Activated CD4-positive, alpha-beta T cell treated with anti-CD3 and anti-CD28 coated beads for 48 hours (primary cell): ENCODE measurements around the gene NOVA2.
A peak's percentile ranks its signal among the peaks of the same experiment; 100 is the strongest.

ENCODE experiments used
- DNase-seq: peaks from one replicate; pipeline ENCODE4 v3.0.0-alpha.2; 2020

The NOVA2 gene

GRCh38 chr19:45973553-45974338, at the start of gene NOVA2:
TSS of gene NOVA2 (minus strand) at chr19:45973865. CDS start at chr19:45973351, 514 bp downstream.
- DNase-seq, result peak; percentile 77

- DNase-seq, result no peak
Observed at GRCh38 chr19:46023311-46023779, 49.7 kb upstream of the NOVA2 start.

- DNase-seq, result no peak
Observed at GRCh38 chr19:46022431-46023310, 49.0 kb upstream of the NOVA2 start, which contains the start of gene PGLYRP1. TSS of gene PGLYRP1 (minus strand) at chr19:46023053. CDS start at chr19:46023021, 32 bp downstream.

GRCh38 chr19:46022061-46022430, 48.4 kb upstream of the NOVA2 start:
- DNase-seq, result no peak

GRCh38 chr19:46021531-46022041, 47.9 kb upstream of the NOVA2 start:
- no peak for DNase-seq

GRCh38 chr19:46020819-46021125, 47.1 kb upstream of the NOVA2 start:
- DNase-seq, result no peak

- DNase-seq, result no peak
Observed at GRCh38 chr19:46019270-46019669, 45.6 kb upstream of the NOVA2 start.

- no peak for DNase-seq
Observed at GRCh38 chr19:46018729-46019251, 45.1 kb upstream of the NOVA2 start.

GRCh38 chr19:46017874-46018675, 44.4 kb upstream of the NOVA2 start:
- DNase-seq, result no peak

- no peak for DNase-seq
Observed at GRCh38 chr19:46017095-46017429, 43.4 kb upstream of the NOVA2 start.

GRCh38 chr19:46016426-46017094, 42.9 kb upstream of the NOVA2 start:
- peak; percentile 87 for DNase-seq

- DNase-seq, result peak; percentile 57
Observed at GRCh38 chr19:46015687-46016425, 42.2 kb upstream of the NOVA2 start.

GRCh38 chr19:46014941-46015686, 41.4 kb upstream of the NOVA2 start:
- peak; percentile 77 for DNase-seq

GRCh38 chr19:46014534-46014933, 40.9 kb upstream of the NOVA2 start:
- no peak for DNase-seq

- DNase-seq, result peak; percentile 78
Observed at GRCh38 chr19:46009530-46010510, 36.2 kb upstream of the NOVA2 start.

GRCh38 chr19:46006411-46006810, 32.7 kb upstream of the NOVA2 start:
- no peak for DNase-seq

GRCh38 chr19:46002678-46003275, 29.1 kb upstream of the NOVA2 start:
- no peak for DNase-seq

- peak; percentile 71 for DNase-seq
Observed at GRCh38 chr19:46000491-46001246, 27.0 kb upstream of the NOVA2 start.
